Ureter (tissue), 1 donor: ENCODE results near the gene TAB2. TPM values are rescaled to one million over a fixed set of nuclear protein-coding genes. Genes with fewer than 3 reads are reported as not detected.
"Not testable (repeated sequence)": the region's sequence is repeated elsewhere in the genome, so short reads cannot be mapped to it uniquely, and the experiment has no call there.

ENCODE experiments used
- DNase-seq: peaks from one replicate; pipeline ENCODE4 v3.0.0-alpha.2; 2020; ENCODE audit warnings: low spot score
- total RNA-seq: library from RNA; stranded (reverse); gene quantifications from one replicate; pipeline ENCODE4 v1.2.4, GENCODE V29; 2023
- donor health status: DM: yes; HTN: yes; CAD: no.

Gene TAB2
- total RNA-seq, 1 donor from 2014 or later = 66.8 TPM

DNA sequence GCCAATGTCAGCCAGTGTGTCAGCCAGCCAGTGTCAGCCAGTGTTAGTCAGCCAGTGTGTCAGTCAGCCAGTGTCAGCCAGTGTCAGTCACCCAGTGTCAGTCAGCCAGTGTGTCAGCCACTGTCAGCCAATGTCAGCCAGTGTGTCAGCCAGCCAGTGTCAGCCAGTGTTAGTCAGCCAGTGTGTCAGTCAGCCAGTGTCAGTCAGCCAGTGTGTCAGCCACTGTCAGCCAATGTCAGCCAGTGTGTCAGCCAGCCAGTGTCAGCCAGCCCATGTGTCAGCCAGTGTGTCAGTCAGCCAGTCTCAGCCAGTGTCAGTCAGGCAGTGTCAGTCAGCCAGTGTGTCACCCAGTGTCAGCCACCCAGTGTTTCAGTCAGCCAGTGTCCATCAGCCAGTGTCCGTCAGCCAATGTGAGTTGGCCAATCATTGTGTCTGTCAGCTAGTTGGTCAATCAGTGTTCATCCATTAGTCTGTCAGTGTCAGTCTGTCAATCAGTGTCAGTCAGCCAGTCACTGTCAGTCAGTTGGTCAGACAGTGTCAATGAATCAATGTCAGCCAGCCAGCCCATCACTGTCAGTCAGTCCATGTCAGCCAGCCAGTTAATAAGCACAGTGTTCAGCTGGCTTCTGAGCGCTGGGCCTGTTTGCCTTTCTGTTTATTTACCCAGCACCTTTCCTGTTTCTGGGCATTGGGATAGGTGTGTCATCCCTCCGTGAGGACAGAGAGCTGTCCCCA is 127.0 kb downstream of the TAB2 start:
- not testable (repeated sequence) for DNase-seq

DNA sequence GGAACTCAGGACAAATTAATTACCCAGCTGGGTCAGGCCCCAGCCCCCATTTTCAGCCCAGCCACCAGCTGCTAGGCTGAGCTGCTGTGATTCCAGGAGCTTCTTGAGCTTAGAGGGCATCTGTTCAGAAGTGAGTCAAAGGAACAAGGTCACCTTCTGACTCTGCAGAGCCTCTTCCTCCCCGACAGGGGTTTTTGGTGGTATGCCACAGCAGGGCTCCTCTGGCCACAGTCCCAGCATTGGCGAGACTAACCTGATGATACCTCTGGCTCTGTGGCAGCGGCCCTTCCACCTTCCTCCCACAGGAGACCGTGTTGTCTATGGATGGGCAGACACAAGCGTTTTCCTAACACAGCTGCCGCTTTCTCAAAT is 127.6 kb downstream of the TAB2 start:
- DNase-seq = no peak

DNA sequence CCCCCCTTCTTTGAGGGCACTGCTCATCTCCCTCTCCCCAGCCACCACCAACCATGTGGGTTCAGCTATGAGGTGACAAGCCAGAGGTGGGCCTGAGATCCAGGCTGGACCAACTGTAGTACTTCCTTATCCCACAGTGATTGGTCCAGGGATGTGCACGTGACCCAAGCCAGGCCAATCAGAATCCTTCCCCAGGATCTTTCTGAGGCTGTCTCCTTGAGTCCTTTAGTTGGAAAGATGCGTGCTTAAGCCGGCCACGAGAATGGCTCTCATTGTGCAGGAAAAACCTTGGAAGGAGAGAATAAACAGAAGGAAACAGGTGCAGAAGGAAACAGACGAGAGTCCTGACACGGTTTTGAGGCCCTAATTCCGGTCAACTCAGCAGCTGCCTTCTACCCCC is 128.1 kb downstream of the TAB2 start:
- DNase-seq = no peak

DNA sequence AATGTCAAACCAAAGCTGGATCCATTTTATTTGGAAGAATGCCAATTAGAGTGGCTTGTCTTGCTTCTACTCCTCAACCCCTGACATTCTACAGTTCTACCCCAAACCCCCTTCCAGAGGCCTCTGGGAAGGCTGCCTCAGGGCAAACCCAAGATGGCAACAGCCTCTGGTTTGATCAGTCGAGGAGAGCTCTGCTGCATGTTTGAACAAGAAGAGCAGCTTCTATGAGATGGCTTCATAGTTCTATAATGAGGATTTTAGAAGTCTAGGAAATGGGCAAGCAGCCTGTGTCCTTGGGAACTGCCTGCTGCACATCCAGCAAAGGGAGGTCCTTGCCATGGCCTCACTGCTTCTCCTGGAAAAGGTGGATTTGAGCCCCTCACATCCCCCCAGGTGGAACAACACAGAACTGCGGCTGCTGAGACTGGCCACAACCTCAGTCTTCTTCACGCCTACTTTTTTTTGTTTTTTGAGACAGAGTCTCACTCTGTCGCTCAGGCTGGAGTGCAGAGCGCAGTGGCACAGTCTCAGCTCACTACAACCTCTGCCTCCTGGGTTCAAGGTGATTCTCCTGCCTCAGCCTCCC is 129.4 kb downstream of the TAB2 start:
- no peak for DNase-seq

DNA sequence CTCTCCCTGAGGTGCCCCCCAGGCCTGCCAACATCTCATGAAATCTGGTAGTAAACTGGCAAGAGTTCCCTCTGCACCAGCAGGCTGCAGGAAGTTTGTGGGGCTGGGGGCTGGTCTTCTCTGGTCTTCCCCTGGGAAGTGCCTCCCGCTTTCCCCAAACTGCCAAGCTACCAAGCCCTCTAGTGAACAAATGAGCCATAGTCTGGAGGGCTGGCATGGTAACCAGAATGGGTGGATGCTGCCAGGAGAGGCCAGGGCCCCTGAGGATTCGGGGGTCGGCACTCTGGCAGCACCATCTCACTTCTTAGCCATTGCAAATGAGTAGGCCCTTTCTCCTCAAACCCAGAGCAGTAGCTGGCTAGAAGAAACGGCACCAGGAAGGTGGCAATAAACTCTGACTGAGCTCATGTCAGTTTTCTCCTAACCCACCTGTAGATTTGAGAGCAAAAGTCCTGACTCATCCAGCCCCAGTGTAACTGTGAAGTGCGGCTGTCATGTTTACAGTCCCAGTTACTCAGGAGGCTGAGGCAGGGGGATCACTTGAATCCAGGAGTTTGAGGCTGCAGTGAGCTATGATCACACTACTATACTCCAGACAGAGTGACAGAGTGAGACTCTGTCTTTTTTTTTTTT is 131.4 kb downstream of the TAB2 start:
- no peak for DNase-seq

DNA sequence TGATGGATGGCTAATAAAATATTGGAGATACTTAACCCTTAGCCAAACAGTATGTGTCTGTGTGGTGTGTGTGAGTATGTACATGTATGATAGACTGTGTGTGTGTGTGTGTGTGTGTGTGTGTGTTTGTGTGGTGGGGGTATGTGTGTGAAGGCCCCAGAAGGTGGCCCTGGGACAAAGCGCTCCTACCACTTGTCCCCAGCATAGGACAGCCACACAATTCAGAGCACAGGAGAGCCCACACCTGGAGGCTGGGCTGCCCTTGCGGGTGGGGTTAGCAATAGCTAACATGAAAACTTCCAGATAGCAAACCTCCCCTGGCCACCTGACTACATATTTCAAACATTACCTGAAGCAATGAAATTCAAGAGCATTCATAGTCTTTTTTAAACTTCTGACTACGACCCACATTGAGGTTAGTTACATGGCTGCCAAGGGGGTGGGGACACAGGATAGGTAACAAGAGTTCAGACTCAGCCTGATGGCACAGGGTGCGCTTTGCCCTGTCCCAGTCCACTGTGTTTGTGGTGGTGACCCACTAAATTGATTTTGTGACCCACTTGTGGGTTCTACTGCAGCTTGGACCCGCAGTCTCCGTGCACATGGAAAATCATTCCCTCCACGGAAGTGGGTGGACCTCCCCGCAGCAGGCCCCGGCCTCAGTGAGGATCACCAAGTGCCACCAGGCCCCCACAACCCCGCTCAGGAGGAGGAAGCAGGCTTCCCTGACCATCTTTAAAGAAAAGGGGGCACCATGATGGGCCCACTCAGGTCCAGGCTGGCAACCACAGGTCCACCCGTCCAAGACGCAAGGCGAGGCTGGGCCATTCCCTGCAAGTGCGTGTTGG is 132.5 kb downstream of the TAB2 start:
- DNase-seq = no peak

DNA sequence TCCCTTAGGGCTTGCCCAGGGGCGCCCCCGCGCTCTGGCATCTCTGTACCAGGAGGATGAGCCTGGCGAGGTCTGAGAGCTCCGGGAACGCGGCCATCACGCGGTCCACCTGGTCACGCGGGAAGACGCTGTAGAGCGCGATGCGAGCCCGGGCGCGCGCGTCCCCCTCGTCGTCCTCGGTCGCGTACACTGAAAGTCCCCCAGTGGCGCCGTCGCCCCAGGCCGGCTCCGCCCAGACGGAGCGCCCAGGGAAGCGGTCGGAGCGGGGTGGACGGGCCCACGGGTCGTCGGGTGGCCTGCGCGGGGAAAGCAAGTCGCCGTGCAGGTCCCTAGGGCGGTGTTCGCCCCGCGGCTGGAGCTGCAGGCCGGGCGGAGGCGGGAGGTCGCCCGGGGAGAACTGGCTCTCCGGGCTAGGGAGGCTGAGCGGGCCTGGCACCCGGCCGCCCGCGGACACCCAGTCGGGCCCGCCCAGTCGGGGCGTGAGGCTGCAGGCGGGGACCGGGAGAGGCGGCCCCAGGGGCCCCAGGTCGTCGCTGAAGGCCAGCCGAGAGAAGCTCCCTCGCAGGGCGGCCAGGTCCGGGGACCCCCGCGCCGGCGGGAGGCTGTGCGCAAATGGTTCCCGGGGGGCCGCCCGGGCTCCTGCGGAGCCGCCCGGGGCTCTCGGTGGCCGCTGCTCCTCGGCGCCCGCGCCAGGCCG is 133.3 kb downstream of the TAB2 start:
- no peak for DNase-seq

DNA sequence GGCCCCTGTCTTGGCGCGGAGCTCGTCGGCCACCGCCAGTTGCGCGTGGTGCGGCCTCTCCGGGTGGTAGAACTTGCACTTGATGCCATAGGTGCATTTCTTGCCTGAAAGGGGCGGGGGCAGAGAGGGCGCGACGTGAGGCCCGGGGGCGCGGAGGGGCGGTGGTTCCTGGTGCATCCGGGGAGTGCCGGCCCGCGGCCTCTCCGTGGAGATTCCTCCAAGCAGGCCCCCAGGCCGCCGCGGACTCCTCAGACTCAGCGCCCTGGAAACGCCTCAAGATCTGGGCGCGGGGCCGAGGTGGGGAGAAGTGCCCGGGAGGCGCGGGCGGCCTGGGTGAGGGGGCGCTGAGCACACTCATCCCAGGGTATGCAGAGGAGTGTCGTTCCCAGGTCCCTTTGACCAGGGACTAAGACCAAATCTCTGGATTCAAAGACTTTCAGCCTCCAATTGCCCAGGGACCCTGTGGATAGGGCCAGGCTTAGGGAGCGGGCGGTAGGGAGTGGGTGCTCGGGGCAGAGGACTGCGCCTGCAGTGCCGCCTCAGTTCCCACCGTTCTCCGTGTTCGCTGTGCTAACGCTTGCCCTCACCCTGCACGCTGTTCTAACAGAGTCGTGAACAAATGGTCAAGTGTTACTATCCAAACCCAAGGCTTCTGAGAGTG is 134.0 kb downstream of the TAB2 start:
- no peak for DNase-seq

DNA sequence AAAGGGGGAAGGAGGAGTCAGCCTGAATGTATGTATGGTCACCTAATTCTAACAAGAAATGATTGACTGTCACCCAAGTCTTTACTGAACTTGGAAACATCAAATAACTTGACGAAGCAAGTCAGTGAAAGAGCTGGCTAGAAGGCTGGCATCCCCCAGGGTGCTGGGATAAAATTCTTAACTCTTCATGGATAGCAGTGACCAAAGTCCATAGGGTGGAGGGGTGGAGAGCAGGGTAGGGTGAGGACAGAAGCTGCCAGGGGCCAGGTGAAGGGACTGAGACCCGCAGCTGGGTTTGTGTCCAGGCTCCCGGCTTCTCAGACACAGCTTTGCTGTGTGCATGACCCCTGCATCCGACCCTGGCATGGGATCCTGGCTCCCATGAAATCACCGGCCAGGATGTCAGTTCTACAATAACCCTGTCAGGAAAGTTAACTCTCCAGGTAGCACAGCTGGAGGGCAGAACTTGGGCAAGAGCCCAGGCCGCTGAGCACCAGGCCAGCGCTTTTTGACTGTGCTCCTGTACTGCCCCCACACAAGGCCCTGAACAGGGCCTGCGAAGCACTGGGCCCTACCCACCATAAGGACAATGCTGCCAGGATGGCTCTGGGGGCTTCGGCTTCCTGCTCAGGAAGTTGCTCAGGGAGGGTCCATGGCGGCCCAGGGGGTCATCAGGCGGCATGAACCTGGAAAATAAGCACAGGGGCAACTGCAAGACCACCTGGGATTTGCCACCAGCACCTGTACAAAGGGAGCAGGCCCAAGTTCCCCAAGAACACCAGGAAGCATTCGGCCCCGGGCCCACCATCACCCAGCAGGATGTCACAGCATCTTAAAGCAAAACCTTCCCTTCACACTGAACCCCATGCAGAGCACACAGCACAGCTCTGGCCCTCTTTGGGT is 134.8 kb downstream of the TAB2 start:
- DNase-seq = no peak

DNA sequence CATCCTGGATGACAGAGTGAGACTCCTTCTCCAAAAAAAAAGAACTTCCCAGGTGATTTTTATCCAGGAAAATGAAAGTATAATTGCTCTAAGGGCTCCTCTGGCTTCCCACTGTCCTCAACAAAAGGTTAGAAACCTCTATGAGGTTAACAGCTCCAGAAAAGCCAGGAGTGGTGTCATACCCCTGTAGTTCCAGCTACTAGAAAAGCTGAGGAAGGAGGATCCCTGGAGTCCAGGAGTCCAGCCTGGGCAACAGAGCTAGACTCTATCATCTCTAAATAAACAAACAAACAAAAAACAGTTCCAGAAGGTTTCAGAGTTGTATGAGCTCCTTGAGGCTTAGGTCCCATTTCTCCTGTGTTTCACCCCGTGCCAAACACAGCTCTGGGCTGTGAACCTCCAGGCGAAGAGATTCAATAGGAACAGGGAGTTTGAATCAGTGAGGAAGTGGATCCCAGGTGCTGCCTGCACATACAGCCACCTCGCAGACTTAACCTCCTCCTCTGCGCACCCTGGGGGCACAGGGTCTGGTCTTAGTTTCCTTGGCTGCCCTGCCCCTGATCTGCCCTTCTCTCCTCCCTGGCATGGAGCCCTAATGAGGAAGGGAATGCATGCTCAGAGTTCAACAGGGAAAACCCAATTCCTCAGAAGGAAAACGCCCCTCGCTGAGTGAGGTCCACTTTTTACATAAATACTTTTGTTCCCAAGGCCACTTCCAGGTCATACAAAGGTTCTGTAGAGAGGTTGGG is 136.3 kb downstream of the TAB2 start:
- DNase-seq = no peak

DNA sequence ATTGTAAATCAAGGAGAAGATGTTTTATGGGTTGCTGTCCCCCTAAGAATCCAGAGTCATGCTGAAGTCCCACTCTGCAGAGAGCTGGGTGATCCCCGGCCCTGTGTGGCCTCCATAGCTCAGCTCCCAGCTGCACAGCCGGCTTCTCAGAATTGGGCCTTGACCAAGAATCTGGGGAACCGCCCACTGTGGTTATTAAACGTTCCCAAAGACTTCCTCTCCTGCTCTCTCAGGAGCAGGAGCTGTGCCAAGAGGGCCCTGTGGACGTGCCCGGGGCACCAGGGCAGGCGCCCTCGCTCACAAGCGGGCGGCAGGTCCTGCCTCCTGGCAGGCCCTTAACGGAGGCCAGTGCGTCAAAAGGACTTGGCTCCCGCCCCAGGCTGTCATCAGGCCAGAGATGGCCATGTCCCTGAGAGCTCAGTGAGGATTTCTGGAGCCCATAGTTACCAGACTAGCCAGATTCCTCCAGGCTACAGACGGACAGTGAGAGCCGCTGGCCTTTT is 136.9 kb downstream of the TAB2 start:
- DNase-seq = peak; percentile 91

DNA sequence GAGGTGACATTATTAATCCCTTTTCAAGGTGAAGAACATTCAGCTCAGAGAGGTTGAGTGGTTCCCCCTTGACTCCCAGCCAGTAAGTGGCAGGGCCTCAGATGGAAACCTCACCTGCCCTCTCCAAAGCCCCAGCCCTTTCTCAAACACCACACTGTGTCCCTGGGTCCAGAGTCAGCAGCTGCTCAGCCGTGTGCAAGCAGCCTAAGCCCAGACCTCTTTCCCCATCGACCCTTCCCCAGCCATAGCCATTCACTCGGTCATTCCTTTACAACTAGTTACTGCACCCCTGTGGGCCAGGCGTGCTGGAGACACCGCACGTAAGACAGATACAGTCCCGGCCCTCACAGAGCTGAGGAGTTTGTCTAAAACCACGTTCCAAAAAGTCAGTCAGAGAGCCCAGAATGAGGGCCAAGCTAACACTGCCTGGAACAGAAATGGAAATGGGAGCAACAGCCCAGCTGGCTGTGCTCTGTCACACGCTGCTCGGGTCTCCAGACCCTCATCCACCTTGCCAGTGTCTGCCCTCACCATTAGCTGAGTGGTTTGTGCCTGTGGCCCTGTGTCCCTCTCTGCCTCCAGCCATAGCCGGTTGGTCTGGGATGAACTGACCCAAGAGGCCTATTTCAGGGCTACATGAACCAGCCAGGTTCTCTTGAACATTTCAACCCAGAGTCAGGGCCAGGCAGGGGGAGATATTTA is 137.7 kb downstream of the TAB2 start:
- no peak for DNase-seq

DNA sequence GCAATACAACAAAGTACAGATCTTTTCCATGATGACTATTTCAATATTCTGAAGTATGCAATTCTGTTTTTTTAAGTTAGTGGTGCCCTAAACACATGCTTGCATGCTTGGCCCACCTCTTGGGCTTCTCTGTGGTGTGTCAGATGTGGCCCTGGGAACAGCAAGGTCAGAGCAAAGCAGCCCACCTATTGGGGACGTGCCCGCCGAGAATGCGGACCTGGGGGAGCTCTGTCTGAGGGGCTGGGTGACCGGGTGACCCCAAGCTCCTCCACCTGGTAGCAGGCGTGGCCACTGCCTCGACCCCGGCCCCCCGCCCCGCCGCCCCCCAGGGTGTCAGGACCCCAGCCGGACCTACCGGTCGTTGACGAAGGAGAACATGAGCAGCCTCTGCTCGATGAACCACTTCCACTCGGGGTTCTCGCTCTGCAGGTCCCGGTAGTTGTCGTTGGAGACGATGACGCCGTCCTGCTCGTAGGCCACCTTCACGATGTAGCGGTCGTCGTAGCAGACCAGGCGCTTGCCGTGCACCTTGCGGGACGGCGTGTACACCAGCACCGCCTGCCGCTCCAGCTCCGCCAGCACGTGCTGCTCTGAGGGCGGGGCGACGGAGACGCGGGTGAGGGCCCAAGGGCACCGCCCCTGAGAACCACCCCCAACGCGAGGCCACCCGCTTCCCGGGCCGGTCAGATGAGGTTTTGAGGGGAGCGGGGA is 139.0 kb downstream of the TAB2 start:
- no peak for DNase-seq

DNA sequence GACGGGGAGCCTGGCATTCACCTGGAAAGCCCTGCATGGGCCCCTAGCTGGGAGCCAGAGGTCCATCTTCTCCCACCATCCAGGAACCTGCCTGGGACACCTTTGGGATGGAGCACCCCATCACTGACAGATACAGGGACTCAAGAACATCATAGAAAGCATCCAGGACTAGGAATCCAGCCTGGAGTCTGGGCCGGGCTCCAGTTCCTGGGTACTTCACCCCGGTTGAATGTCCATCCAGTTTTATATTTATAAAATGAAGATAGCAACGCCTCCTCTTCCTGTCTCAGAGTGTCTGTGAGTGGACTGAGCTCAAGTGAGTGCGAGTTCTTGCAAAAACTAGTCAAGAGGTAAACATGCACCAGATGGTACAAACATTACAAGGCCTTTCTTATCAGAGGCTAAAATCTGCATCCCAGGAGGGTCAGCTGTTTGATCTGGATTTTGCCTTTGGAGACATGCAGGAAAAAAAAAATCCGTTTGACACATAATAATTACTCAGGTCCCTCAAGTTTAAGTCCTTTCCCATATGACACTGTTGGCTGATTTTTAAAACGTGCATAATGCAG is 139.9 kb downstream of the TAB2 start:
- DNase-seq = no peak

DNA sequence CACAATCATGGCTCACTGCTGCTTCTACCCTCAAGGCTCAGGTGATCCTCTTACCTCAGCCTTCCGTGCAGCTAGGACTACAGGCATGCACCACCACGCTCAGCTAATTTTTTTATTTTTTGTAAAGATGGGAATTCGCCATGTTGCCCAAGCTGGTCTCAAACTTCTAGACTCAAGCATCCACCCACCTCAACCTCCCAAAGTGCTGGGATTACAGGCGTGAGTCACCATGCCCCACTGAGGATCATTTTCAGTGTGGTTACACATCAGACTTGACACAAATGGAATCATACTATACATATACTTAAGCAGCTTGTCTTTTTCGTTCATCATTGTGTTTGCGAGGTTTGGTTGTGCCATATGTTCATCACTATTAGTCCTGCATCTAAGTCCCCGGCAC is 140.7 kb downstream of the TAB2 start:
- DNase-seq = no peak

DNA sequence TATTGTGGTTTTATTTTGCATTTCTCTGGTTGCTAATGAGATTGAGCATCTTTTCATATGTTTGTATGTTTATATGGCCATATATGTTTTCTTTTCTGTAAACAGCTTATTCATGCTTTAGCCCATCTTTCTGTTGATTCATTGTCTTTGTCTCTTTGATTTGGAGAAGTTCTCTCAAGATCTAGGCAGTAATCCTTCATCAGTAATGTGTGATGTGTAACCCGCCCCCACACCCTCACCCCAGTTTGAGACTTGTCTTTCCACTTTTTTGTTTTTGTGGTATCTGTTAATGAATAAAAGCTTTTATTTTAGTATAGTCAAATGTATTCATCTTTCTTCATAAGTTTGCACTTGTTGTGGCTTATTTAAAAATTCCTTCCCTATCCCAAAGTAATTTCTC is 141.3 kb downstream of the TAB2 start:
- DNase-seq = no peak

DNA sequence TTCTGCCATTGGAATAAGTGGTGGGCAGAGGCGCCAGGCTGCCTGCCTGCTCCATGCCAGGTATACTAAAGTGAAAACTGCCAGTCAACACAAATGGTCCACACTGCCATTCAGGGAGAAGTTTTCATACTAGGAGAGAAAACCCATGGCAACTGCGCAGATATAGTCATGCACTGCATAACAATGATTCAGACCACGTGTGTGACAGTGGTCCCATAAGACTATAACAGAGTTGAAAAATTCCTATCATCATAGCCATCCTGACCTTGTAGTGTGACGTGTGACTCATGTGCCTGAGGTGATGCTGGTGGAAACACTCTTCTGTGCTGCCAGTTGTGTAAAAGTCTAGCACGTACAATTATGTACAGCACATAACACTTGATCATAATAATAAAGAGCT is 142.2 kb downstream of the TAB2 start:
- no peak for DNase-seq

DNA sequence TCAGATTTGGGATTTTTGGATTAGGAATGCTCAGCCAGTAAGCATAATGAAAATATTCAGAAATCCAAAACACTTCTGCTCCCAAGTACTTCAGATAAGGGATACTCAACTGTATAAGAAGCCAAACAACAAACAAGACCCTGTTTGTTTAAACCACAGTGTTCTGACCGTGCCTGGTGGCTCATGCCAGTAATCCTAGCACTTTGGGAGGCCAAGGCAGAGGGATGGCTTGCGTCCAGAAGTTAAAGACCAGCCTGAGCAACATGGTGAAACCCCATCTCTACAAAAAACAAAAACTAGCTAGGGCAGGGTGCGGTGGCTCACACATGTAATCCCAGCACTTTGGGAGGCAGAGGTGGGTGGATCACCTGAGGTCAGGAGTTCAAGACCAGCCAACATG is 142.7 kb downstream of the TAB2 start:
- DNase-seq = not testable (repeated sequence)
